Thyroid gland (tissue), 4 donors: Measurements from ENCODE around the gene DIRAS1. TPM values are rescaled to one million over a fixed set of nuclear protein-coding genes. Genes with fewer than 3 reads are reported as not detected.
"Not testable (repeated sequence)": the region's sequence is repeated elsewhere in the genome, so short reads cannot be mapped to it uniquely, and the experiment has no call there.

Experiments used
- DNase-seq, 2 donors: peaks; one replicate each; pipeline ENCODE4 v3.0.0-alpha.2; 2019
- H3K27ac ChIP-seq, 3 donors: fragments of 200-600 bp; sonication (generic); 1 replicate in 2 of 3; 2 replicates in 1 of 3; pipeline ENCODE4 v1.5.1; 2016 to 2019; ENCODE audit warnings: mild to moderate bottlenecking in 1 of 3, moderate library complexity in 1 of 3
- H3K27me3 ChIP-seq: fragments of 200-600 bp; sonication (generic); one replicate; pipeline ENCODE4 v1.5.1; 2019
- H3K36me3 ChIP-seq, 2 donors: fragments of 200-600 bp; sonication (generic); one replicate each; pipeline ENCODE4 v1.5.1; 2016 to 2019
- H3K4me1 ChIP-seq, 2 donors: fragments of 200-600 bp; sonication (generic); one replicate each; pipeline ENCODE4 v1.5.1; 2017 to 2019
- H3K4me3 ChIP-seq, 3 donors: fragments of 200-600 bp; sonication (generic); replicated peaks in 1 of 3; 1 replicate in 2 of 3; 2 replicates in 1 of 3; pipeline ENCODE4 v1.5.1; 2016; ENCODE audit warnings: mild to moderate bottlenecking in 1 of 3
- H3K9me3 ChIP-seq: fragments of 200-600 bp; sonication (generic); one replicate; pipeline ENCODE4 v1.5.1; 2017
- CTCF ChIP-seq, 6 experiments: fragments of 200-600 bp in 3 of 6; fragments of 450-650 bp in 3 of 6; sonication (generic) in 3 of 6; IDR thresholded peaks; one replicate each; pipeline ENCODE4 v1.5.1; 2016 to 2019; ENCODE audit warnings: antibody characterized with exemption in 6 of 6, mild to moderate bottlenecking in 2 of 6, inconsistent platforms in 1 of 6, moderate library complexity in 1 of 6
- POLR2A ChIP-seq, 2 donors: fragments of 450-650 bp; IDR thresholded peaks; one replicate each; pipeline ENCODE4 v1.6.1; 2017; ENCODE audit warnings: antibody characterized with exemption in 2 of 2, mild to moderate bottlenecking in 2 of 2, moderate library complexity in 1 of 2
- WGBS, 2 donors: methylation state at CpG; one replicate each; pipeline ENCODE4 v1.1.5; 2017; 5-methylcytosine and 5-hydroxymethylcytosine counted together
- intact Hi-C: fragments of 100-400 bp; cut with DNase I; formaldehyde crosslinking; loops from one replicate; pipeline ENCODE4 v1.15.1; 2023
- total RNA-seq, 4 donors: library from RNA; depleted of rRNA; stranded (reverse); fragments of >200 nt; gene quantifications; one replicate each; pipeline ENCODE4 v1.2.3, GENCODE V29; 2016

DIRAS1 gene
- total RNA-seq, 4 donors from 2014 or later = 0.27 to 0.67 (median 0.40) TPM

DNA sequence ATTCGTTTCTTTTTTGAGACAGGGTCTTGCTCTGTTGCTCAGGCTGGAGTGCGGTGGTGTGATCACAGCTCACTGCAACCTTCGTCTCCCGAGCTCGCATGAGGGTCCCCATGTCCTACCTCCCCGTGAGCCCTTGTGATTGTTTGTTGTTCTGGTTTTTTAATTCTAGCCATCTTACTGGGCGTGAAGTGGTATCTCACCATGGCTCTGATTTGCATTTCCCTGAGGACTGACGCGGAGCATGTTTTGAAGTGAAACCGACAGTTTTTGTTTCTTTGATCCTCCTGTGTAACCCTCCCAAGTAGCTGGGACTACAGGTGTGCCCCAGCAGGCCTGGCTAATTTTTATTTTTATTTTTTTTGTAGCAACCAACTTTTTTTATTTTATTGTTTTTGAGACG, 40.4 kb downstream of the DIRAS1 start:
- intact Hi-C loops = no loop called here
- Histone ChIP-seq H3K27me3 (no peaks in the 10 kb centered on the region), H3K9me3 (no peaks in the 10 kb centered on the region), H3K36me3 (no peaks in the 10 kb centered on the region), H3K4me1 (no peaks in the 10 kb centered on the region), H3K27ac (no peak overlapping the region), H3K4me3 (no peak overlapping the region)
- no peak for DNase-seq
- 95 to 96% methylated on average over 11 of the region's 11 CpGs for WGBS, 2 donors
- TF ChIP-seq POLR2A (IDR thresholded peaks at IDR 0.05) (no peak), CTCF (IDR thresholded peaks at IDR 0.05) (no peak)

DNA sequence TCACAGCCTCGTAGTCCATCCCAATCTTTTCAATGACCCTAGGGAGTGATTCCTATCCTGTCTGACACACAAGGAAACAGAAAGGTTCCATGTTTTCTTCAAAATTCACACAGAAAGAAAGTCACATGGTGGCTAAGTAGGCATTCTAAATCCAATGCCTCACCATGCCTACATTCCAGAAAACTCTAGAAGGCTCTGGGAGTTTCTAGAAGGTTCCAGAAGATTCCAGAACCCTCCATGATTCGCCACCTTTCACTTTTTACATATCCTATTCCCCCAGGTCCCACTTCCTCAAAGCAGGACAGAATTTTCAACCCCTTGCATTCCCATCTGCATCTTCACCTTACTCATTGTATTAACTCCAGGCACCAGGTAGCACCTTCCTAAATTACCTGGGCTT, 41.7 kb downstream of the DIRAS1 start:
- 90 to 98% methylated on average over 2 of the region's 2 CpGs for WGBS, 2 donors
- no peaks in the 10 kb centered on the region for H3K36me3 ChIP-seq
- intact Hi-C loops = no loop called here
- TF ChIP-seq CTCF (IDR thresholded peaks at IDR 0.05) (no peak), POLR2A (IDR thresholded peaks at IDR 0.05) (no peak)
- no peaks in the 10 kb centered on the region for H3K9me3 ChIP-seq
- DNase-seq = no peak
- no peaks in the 10 kb centered on the region for H3K27me3 ChIP-seq
- no peak overlapping the region for H3K27ac ChIP-seq
- no peaks in the 10 kb centered on the region for H3K4me1 ChIP-seq
- no peak overlapping the region for H3K4me3 ChIP-seq

- intact Hi-C loops, H3K27me3 ChIP-seq, H3K27ac ChIP-seq, H3K4me1 ChIP-seq, H3K36me3 ChIP-seq, H3K4me3 ChIP-seq, DNase-seq, H3K9me3 ChIP-seq: not testable (repeated sequence)
- 91 to 97% methylated on average over 5 of the region's 5 CpGs for WGBS, 2 donors
Observed at GRCh38 chr19:2678948-2679347, 42.2 kb downstream of the DIRAS1 start.

DNA sequence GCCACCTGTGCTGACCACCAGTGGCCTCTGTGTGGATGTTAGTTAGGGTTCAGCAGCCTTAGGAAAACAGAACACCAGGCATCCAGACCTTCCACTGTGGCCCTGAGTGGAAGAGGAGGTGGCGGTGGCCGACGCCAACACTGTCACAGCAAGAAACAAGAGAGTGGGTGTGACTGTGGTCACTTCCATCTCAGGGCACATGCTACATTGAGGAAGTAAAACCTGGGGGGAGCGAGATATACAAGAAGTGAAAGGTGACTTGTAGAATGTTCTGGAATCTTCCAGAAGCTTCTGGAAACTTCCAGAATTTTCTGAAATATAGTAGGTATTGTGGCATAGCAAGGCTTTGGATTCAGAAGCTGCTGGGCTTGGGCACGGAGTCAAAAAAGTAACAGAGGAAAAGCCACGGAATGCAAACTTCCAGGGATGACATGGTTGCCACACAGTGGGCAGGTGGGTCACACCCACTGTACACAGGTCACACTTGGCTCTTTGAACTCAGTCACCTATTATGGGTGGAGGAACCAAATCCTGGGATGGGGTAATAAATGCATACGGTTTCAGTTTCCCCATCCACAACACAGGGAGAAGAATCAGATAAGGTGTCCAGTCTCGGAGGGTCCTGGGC, 43.0 kb downstream of the DIRAS1 start:
- WGBS, 2 donors = 84 to 85% methylated on average over 8 of the region's 8 CpGs
- Histone ChIP-seq H3K4me1 (no peaks in the 10 kb centered on the region), H3K27me3 (no peaks in the 10 kb centered on the region), H3K27ac (no peak overlapping the region), H3K4me3 (no peak overlapping the region), H3K36me3 (no peaks in the 10 kb centered on the region), H3K9me3 (no peaks in the 10 kb centered on the region)
- no peak for TF ChIP-seq POLR2A (IDR thresholded peaks at IDR 0.05)
- no peak for TF ChIP-seq CTCF (IDR thresholded peaks at IDR 0.05)
- no peak for DNase-seq
- intact Hi-C loops = no loop called here

DNA sequence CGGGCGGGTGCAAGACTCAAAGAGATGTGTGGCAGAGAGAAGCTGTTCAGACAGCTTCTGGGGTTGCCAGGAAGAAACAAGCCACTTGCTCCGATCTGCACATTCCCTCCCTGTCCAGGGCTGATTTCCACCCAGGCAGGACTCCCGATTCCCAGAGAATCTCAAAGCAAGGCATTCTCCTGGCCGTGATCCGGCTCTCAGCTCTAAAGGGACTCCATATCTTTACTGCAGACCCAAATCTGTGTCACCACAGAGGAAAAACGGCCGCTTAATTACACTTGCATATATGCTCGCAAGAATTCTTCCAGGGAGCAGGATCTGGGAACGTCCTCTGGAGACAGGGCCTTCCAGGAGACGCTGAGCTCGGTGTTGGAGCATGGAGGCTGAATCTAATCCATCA, 44.3 kb downstream of the DIRAS1 start:
- H3K27ac ChIP-seq = no peak overlapping the region
- intact Hi-C loops = no loop called here

More for the DNA sequence above, 44.3 kb downstream of the DIRAS1 start:
- H3K9me3 ChIP-seq = no peaks in the 10 kb centered on the region
- no peaks in the 10 kb centered on the region for H3K36me3 ChIP-seq
- TF ChIP-seq POLR2A (IDR thresholded peaks at IDR 0.05) (no peak), CTCF (IDR thresholded peaks at IDR 0.05) (no peak)
- no peak overlapping the region for H3K4me3 ChIP-seq
- no peaks in the 10 kb centered on the region for H3K27me3 ChIP-seq
- H3K4me1 ChIP-seq = no peaks in the 10 kb centered on the region
- WGBS, 2 donors = 82% methylated on average over 12 of the region's 12 CpGs
- no peak for DNase-seq
